ENCODE data around the gene PLCG1.

- TF ChIP-seq CTCF (IDR thresholded peaks at IDR 0.05; ENCODE audit: low read depth, low read length) (no peak), POLR2A (IDR thresholded peaks at IDR 0.05; ENCODE audit: extremely low read depth, insufficient read length) (no peak), MAX (IDR thresholded peaks at IDR 0.05; ENCODE audit: low read depth, low read length) (no peak), MYC (IDR thresholded peaks at IDR 0.05; ENCODE audit: low read depth, low read length) (no peak)
Measured at GRCh38 chr20:41126719-41127118, 10.6 kb upstream of the PLCG1 start.

Data from NB4 (cell line).